Measurements from ENCODE around the gene ACSF2.

The ACSF2 gene

DNA sequence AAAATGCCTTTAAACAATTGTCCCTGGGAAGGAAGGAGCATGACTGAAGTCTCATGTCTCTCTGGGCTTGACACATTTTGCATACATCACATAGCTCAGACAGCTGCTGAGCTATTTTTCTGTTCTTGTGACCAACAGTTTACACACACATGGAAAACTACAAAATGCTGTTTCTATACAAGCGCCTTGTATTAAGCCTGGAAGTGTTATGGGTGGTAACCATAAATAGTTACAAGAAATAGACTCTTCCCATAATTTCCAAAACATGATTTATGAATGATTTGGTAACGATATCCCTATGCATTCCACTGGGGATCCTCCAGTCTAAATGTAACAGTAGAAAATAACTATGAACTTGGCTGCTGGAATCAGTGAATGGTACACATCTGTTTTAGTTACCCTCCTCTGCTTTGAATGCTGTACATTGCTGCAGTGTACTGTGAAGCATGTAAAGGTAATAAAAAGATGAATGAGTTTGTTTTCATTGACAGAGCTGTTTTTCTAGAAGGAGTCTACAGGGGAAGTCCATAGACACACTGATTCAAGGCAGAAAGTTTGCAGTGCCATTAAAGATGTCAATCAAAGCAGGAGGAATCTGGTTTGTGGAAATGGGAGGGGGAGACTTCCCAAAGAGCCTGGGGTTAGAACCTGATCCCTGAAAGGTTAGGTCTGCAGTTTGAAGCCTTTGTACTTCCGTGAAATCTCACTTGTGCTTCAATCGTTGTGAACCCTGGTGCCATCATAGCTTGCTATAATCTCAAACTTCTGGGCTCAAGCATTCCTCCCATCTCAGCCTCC is 5.0 kb downstream of the ACSF2 start:
- no peaks in the 10 kb centered on the region for H3K36me3 ChIP-seq (ENCODE audit: insufficient read depth, low read length)
- H3K9me3 ChIP-seq (ENCODE audit: low read depth, low read length) = no peaks in the 10 kb centered on the region
- no peak overlapping the region for H3K27ac ChIP-seq
- H3K9ac ChIP-seq (ENCODE audit: insufficient read length) = no peak overlapping the region
- H3K4me3 ChIP-seq = no peak overlapping the region
- TF ChIP-seq FOXP2 (optimal IDR thresholded peaks at IDR 0.05; ENCODE audit: control extremely low read depth, extremely low read length, insufficient read depth) (no peak), POLR2AphosphoS5 (IDR thresholded peaks at IDR 0.05; ENCODE audit: borderline replicate concordance, low read depth, low read length) (no peak), EZH2 (IDR thresholded peaks at IDR 0.05) (no peak)
- DNase-seq (ENCODE audit: low read depth, low spot score) = no peak

DNA sequence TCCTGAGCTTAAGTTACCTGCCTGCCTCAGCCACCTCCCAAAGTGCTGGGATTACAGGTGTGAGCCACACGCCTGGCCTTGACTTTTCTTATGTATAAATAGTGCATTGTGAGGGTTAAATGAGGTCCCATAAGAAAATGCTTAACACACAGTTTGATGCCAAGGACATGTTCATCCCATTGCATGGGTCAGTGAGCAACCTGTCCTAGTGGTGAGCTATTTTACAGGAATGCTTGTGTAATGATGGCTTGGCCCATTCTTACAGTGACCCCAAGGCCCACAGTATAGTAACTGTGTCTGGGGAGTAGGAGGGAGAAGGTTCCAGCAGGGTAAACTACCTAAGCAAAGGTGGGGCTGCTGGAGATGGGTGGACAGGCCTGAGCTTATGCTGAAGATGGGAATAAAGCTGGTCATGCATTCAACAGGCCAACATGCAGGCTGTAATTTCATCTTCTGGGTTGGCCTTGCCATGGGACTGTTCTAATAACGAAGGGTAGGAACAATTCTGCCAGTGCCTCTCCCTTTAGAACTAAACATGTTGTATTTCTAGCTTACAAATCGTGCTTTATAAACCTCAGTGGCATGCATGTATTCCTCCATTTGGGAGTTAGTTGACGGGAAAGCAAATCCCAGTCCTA is 6.2 kb downstream of the ACSF2 start:
- TF ChIP-seq FOXP2 (optimal IDR thresholded peaks at IDR 0.05; ENCODE audit: control extremely low read depth, extremely low read length, insufficient read depth) = no peak
- H3K36me3 ChIP-seq (ENCODE audit: insufficient read depth, low read length) = no peaks in the 10 kb centered on the region
- H3K27ac ChIP-seq = no peak overlapping the region
- DNase-seq (ENCODE audit: low read depth, low spot score) = no peak
- no peaks in the 10 kb centered on the region for H3K9me3 ChIP-seq (ENCODE audit: low read depth, low read length)
- H3K9ac ChIP-seq (ENCODE audit: insufficient read length) = no peak overlapping the region
- H3K4me3 ChIP-seq = no peak overlapping the region

- TF ChIP-seq EZH2 (IDR thresholded peaks at IDR 0.05) = no peak
- TF ChIP-seq FOXP2 (optimal IDR thresholded peaks at IDR 0.05; ENCODE audit: control extremely low read depth, extremely low read length, insufficient read depth) = no peak
- TF ChIP-seq POLR2AphosphoS5 (IDR thresholded peaks at IDR 0.05; ENCODE audit: borderline replicate concordance, low read depth, low read length) = no peak
- no peak overlapping the region for H3K27ac ChIP-seq
- no peak for DNase-seq (ENCODE audit: low read depth, low spot score)
- H3K4me3 ChIP-seq = no peak overlapping the region
- no peaks in the 10 kb centered on the region for H3K9me3 ChIP-seq (ENCODE audit: low read depth, low read length)
- H3K9ac ChIP-seq (ENCODE audit: insufficient read length) = no peak overlapping the region
- no peaks in the 10 kb centered on the region for H3K36me3 ChIP-seq (ENCODE audit: insufficient read depth, low read length)
These were observed 11.4 kb downstream of the ACSF2 start for GRCh38 chr17:50437409-50437808.

- Histone ChIP-seq H3K27ac (no peak overlapping the region), H3K4me3 (no peak overlapping the region), H3K9me3 (ENCODE audit: low read depth, low read length) (no peaks in the 10 kb centered on the region), H3K9ac (ENCODE audit: insufficient read length) (no peak overlapping the region), H3K36me3 (ENCODE audit: insufficient read depth, low read length) (no peaks in the 10 kb centered on the region)
- no peak for DNase-seq (ENCODE audit: low read depth, low spot score)
- TF ChIP-seq POLR2AphosphoS5 (IDR thresholded peaks at IDR 0.05; ENCODE audit: borderline replicate concordance, low read depth, low read length) (no peak), EZH2 (IDR thresholded peaks at IDR 0.05) (no peak), FOXP2 (optimal IDR thresholded peaks at IDR 0.05; ENCODE audit: control extremely low read depth, extremely low read length, insufficient read depth) (no peak)
These were observed 13.0 kb downstream of the ACSF2 start for GRCh38 chr17:50439008-50439407.

DNA sequence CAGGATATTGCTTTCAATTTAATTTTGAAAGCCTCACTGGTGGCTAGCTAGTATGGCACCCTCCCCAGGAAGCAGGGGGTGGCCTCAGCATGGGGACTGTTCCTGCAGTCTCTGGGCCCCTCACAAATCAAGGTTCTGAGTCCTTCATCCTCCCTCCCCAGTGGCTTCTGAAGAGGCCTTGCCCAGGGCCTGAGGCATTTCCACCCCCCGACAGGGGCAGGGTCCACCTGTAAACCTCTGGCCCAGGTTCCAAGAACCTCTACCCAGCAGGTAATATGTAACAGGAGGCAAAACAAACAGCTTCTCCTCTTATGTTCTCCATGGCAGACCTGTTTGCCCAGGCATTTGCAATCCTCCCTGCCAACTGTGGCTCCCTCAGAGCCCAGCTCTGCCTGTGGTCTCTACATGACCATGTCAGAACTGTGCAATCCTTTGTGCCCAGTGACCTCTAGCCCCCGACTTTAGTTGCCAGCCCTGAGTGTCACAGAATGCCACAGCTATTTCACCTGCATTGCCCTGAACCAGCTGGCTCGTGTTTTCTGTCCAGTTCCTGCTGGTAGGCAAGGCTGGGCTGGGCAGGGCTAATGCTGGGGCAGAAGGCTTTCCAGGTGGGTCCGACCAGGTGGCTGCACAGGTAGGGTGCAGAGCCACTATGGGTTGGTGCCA is 14.3 kb downstream of the ACSF2 start:
- H3K9ac ChIP-seq (ENCODE audit: insufficient read length) = no peak overlapping the region
- TF ChIP-seq FOXP2 (optimal IDR thresholded peaks at IDR 0.05; ENCODE audit: control extremely low read depth, extremely low read length, insufficient read depth) = no peak
- TF ChIP-seq POLR2AphosphoS5 (IDR thresholded peaks at IDR 0.05; ENCODE audit: borderline replicate concordance, low read depth, low read length) = no peak
- TF ChIP-seq EZH2 (IDR thresholded peaks at IDR 0.05) = no peak
- DNase-seq (ENCODE audit: low read depth, low spot score) = no peak
- H3K36me3 ChIP-seq (ENCODE audit: insufficient read depth, low read length) = no peaks in the 10 kb centered on the region
- no peaks in the 10 kb centered on the region for H3K9me3 ChIP-seq (ENCODE audit: low read depth, low read length)
- H3K4me3 ChIP-seq = no peak overlapping the region
- H3K27ac ChIP-seq = no peak overlapping the region

DNA sequence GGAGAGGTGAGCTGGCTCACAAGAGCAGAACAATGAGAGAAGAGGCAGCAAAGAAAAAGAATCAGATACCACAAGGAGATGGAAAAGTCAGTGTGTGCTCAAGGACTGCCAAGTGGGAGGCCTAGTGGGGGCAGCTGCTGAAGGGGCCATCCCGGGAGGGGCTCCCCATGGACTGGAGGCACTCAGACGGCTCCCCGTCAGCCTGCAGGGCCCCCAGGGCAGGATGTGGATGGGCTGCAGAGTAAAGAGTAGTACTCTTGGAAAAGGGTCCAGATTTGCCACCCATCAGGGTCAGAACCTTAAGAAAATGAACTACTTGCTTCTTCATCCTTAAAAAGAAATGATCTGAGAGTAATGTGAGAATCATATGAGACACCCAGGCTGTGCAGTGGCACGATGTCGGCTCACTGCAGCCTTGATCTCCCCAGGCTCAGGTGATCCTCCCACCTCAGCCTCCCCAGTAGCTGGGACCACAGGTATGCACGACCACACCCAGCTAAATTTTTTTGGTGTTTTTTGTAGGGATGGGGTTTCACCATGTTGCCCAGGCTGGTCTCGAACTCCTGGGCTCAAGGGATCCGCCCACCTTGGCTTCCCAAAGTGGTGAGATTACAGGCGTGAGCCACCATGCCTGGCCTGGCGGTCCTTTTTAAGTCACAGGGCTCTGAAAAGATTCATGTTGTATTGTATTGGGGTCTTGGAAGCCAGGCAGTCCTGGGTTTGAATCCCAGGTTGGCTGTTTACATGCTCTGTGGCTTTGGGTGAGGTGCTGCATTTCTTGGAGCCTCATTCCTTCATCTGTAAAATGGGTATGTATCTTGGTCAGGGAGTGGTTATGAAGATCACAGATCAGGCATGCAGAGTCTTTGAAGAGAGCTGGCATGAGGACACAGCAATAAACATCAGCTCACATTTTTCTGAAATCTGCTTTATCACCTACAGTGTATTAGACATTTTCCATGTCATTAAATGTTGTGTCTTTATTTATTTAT is 15.1 kb downstream of the ACSF2 start:
- TF ChIP-seq FOXP2 (optimal IDR thresholded peaks at IDR 0.05; ENCODE audit: control extremely low read depth, extremely low read length, insufficient read depth) (no peak), POLR2AphosphoS5 (IDR thresholded peaks at IDR 0.05; ENCODE audit: borderline replicate concordance, low read depth, low read length) (no peak), EZH2 (IDR thresholded peaks at IDR 0.05) (no peak)
- no peaks in the 10 kb centered on the region for H3K36me3 ChIP-seq (ENCODE audit: insufficient read depth, low read length)
- no peak for DNase-seq (ENCODE audit: low read depth, low spot score)
- H3K9me3 ChIP-seq (ENCODE audit: low read depth, low read length) = no peaks in the 10 kb centered on the region
- no peak overlapping the region for H3K27ac ChIP-seq
- H3K4me3 ChIP-seq = no peak overlapping the region
- no peak overlapping the region for H3K9ac ChIP-seq (ENCODE audit: insufficient read length)

DNA sequence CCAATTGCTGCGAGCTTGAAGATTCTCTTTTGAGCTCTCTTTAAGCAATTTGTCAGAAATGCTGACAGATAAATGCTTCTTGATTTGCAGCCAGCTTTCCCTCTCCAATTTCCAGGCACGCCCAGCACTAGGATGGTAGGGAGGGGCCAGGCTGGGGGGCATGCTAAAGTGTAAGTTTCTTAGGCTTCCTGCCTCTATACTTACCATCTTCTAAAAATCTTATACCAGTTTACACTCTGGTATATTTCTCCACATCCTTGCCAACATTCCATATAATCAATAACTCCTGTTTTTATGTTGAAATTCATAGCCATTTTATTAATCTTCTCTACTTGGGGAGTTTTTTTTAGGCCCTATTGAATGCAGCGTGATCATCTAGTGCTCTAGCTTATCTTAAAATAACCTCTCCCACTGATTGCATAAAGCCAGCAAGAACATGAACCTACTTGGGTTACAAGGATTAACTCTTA is 17.5 kb downstream of the ACSF2 start:
- DNase-seq (ENCODE audit: low read depth, low spot score) = no peak
- no peaks in the 10 kb centered on the region for H3K9me3 ChIP-seq (ENCODE audit: low read depth, low read length)
- peak overlapping the region; percentile 24 for H3K9ac ChIP-seq (ENCODE audit: insufficient read length)
- H3K27ac ChIP-seq = no peak overlapping the region; the same call in 1 of the 2 replicates
- TF ChIP-seq FOXP2 (optimal IDR thresholded peaks at IDR 0.05; ENCODE audit: control extremely low read depth, extremely low read length, insufficient read depth) (no peak), EZH2 (IDR thresholded peaks at IDR 0.05) (no peak), POLR2AphosphoS5 (IDR thresholded peaks at IDR 0.05; ENCODE audit: borderline replicate concordance, low read depth, low read length) (no peak)
- H3K4me3 ChIP-seq = peak overlapping the region; percentile 51
- H3K36me3 ChIP-seq (ENCODE audit: insufficient read depth, low read length) = no peaks in the 10 kb centered on the region

Data from SK-N-MC (cell line).